NT2/D1 (cell line): ENCODE data around the gene KCNJ13.

Experiments
- DNase-seq: peaks from one replicate; pipeline ENCODE4 v3.0.0-alpha.2; 2011; ENCODE audit warnings: low read depth, low spot score
- H3K27me3 ChIP-seq: 2 replicates; pipeline ENCODE4 v1.6.0; 2011; ENCODE audit warnings: mild to moderate bottlenecking; ENCODE audit not compliant: insufficient read length, insufficient read depth
- H3K36me3 ChIP-seq: 2 replicates; pipeline ENCODE4 v1.6.1; 2011; ENCODE audit warnings: mild to moderate bottlenecking, low read length, mixed read lengths; ENCODE audit not compliant: insufficient read depth, insufficient read length
- H3K4me1 ChIP-seq: 2 replicates; pipeline ENCODE4 v1.5.1; 2011; ENCODE audit not compliant: insufficient read depth, insufficient read length
- H3K4me3 ChIP-seq: 2 replicates; pipeline ENCODE4 v1.5.1; 2011; ENCODE audit warnings: low read depth; ENCODE audit not compliant: insufficient read length
- H3K9ac ChIP-seq: 2 replicates; pipeline ENCODE4 v1.6.0; 2011; ENCODE audit warnings: low read depth; ENCODE audit not compliant: insufficient read length
- H3K9me3 ChIP-seq: 2 replicates; pipeline ENCODE4 v1.5.1; 2011; ENCODE audit warnings: mild to moderate bottlenecking, low read length; ENCODE audit not compliant: insufficient read depth
- SUZ12 ChIP-seq: IDR thresholded peaks from 2 replicates; pipeline ENCODE4 v1.6.1; 2011; ENCODE audit not compliant: insufficient read length, insufficient read depth; ENCODE audit errors: extremely low read depth
- YY1 ChIP-seq: IDR thresholded peaks from 2 replicates; pipeline ENCODE4 v1.6.1; 2011; ENCODE audit not compliant: insufficient read length, insufficient read depth
- ZNF274 ChIP-seq: IDR thresholded peaks from 2 replicates; pipeline ENCODE4 v1.6.1; 2011; ENCODE audit warnings: mild to moderate bottlenecking, low read depth, low read length

Gene KCNJ13

DNA sequence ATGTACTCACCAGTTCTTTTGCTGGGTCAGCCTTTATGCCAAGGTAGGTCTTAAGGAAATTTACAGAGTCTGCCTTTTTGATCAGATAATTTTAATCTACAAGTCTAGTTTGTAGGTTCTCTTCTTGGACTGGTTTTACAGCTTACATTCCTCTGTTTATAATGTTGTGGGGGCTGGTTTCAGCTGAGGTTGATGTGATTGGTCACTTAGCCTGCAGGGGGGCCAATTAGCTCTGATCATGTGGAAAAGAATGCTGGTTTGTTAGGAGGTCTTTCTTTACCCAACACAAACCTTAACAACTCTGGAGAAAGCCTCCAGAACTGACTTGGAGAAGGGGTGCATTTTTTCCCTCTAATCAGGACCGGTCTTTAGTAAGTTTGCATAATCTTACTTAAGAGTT is at the start of gene KCNJ13:
Gene KCNJ13 (minus strand): TSS at position 131 of the 400 bp plus-strand sequence. CDS start 5,203 bp downstream, outside the sequence.
- no peaks in the 10 kb centered on the region for H3K4me1 ChIP-seq
- TF ChIP-seq SUZ12 (no peak), YY1 (no peak), ZNF274 (no peak)
- no peak within 1 kb of the TSS for H3K4me3 ChIP-seq
- no peaks in the 10 kb centered on the region for H3K27me3 ChIP-seq
- H3K9me3 ChIP-seq: no peaks in the 10 kb centered on the region
- DNase-seq: no peak
- H3K36me3 ChIP-seq: peaks cover 28% of the 10 kb centered on the region
- no peak within 1 kb of the TSS for H3K9ac ChIP-seq

DNA sequence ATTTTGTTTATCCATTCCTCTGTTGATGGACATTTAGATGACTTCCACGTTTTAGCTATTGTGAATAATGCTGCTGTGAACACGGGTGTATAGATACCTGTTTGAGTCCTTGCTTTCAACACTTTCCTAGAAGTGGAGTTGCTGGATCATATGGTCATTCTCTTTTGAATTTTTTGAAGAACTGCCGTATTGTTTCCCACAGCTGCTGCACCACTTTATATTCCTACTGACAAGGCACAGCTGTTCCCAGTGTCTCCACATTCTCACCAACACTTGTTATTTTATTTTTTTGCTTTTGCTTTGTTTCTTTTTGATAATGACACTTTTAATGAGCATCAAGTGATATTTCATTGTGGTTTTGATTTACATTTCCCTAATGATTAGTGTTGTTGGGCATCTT is 41.4 kb upstream of the KCNJ13 start:
- no peak for TF ChIP-seq ZNF274
- TF ChIP-seq SUZ12: no peak
- TF ChIP-seq YY1: no peak
- Histone ChIP-seq H3K4me3 (no peak overlapping the region), H3K36me3 (peaks cover 84% of the 10 kb centered on the region), H3K27me3 (no peaks in the 10 kb centered on the region), H3K9ac (no peak overlapping the region), H3K4me1 (no peaks in the 10 kb centered on the region), H3K9me3 (no peaks in the 10 kb centered on the region)
- DNase-seq: no peak

DNA sequence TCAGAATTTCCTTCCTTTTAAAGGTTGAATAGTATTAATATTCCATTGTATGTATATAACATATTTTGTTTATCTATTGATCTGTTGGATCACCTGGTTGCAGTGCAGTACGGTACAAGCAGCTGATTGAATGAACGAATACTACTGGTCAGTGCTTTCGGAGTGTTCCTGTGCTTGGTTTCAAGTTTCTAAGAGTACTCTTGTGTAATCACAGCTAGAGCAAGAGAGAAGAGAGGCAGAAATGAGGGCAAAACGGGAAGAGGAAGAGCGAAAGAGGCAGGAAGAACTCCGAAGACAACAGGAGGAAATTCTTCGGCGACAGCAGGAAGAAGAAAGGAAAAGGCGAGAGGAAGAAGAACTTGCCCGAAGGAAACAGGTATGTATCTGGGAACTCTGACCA is 40.3 kb upstream of the KCNJ13 start:
- Histone ChIP-seq H3K36me3 (peaks cover 87% of the 10 kb centered on the region), H3K27me3 (no peaks in the 10 kb centered on the region), H3K9me3 (no peaks in the 10 kb centered on the region), H3K4me1 (no peaks in the 10 kb centered on the region), H3K9ac (no peak overlapping the region), H3K4me3 (no peak overlapping the region)
- TF ChIP-seq YY1: no peak
- no peak for TF ChIP-seq SUZ12
- TF ChIP-seq ZNF274: no peak
- no peak for DNase-seq

DNA sequence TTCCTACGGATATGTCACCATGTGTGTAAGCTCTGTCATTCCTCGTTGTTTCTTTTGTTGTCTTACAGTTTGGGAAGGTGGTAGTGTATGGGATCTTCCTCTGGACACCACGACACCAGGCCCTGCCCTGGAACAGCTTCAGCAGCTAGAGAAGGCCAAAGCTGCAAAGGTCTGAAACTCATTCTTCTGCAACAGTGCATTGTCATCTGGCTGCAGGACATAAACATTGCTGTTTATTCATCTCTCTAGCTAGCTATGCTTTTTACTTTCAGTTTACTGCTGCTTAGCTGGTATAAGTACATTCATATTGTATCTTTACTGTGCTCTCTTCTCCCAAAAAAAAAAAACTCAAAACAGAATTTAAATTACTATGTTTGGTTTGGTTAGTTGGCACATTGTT is 39.2 kb upstream of the KCNJ13 start:
- H3K9ac ChIP-seq: no peak overlapping the region
- H3K36me3 ChIP-seq: peaks cover 87% of the 10 kb centered on the region
- no peak for DNase-seq
- H3K27me3 ChIP-seq: no peaks in the 10 kb centered on the region
- no peaks in the 10 kb centered on the region for H3K9me3 ChIP-seq
- TF ChIP-seq SUZ12: no peak
- TF ChIP-seq ZNF274: no peak
- TF ChIP-seq YY1: no peak
- H3K4me1 ChIP-seq: no peaks in the 10 kb centered on the region
- H3K4me3 ChIP-seq: no peak overlapping the region

DNA sequence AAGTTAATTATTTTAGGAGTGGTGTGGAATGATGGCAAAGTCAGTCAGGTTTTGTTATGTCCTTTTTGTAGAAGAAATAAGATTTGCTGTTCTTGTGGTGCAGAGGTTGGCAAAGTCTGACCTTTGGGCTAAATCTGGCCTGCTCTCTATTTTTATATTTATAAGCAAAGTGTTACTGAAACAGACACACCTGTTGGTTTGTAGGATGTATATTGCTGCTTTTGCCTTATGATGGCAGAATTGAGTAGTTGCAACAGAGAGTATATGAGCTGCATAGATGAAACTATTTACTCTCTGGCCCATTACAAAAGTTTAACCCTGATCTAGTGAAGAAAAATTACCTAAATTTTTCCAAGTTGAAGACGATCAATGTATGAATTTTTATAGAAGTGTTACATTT is 34.1 kb upstream of the KCNJ13 start:
- Histone ChIP-seq H3K4me3 (no peak overlapping the region), H3K4me1 (no peaks in the 10 kb centered on the region), H3K27me3 (no peaks in the 10 kb centered on the region), H3K9me3 (no peaks in the 10 kb centered on the region), H3K36me3 (peaks cover 81% of the 10 kb centered on the region), H3K9ac (no peak overlapping the region)
- no peak for TF ChIP-seq ZNF274
- TF ChIP-seq SUZ12: no peak
- no peak for TF ChIP-seq YY1
- no peak for DNase-seq

DNA sequence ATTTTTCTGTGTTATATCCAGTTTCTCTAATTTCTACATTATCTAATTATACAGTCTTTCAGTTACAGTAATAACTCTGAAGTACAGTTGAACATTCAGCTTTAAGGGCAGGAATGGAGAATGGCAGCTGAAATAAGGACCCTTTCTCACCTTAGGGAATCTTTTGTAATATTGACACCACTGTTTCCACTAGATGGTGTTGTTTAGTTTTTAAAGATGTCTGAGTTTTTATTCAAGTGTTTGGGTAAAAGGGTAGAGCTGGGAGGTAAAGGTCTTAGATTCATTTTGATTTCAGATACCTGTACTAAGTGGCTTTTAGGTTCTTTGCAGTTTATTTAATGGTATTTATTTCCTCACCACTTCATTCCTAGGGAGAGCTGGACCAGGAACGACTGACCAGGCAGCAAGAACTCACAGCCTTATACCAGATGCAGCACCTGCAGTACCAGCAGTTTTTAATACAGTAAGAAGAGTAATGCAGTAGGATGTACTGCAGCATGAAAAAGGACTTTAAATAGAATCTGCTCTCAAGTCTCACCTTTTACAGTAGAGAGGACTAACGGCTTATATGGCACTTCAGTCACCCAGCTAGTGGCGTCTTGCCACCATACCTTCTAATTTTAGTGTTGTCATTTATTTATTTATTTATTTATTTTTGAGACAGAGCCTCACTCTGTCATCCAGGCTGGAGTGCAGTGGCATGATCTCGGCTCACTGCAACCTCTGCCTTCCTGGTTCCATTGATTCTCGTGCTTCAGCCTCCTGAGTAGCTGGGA is 33.2 kb upstream of the KCNJ13 start:
- Histone ChIP-seq H3K27me3 (no peaks in the 10 kb centered on the region), H3K4me3 (no peak overlapping the region), H3K36me3 (peaks cover 74% of the 10 kb centered on the region), H3K9me3 (no peaks in the 10 kb centered on the region), H3K4me1 (no peaks in the 10 kb centered on the region), H3K9ac (no peak overlapping the region)
- TF ChIP-seq YY1: no peak
- no peak for TF ChIP-seq ZNF274
- no peak for TF ChIP-seq SUZ12
- DNase-seq: no peak

DNA sequence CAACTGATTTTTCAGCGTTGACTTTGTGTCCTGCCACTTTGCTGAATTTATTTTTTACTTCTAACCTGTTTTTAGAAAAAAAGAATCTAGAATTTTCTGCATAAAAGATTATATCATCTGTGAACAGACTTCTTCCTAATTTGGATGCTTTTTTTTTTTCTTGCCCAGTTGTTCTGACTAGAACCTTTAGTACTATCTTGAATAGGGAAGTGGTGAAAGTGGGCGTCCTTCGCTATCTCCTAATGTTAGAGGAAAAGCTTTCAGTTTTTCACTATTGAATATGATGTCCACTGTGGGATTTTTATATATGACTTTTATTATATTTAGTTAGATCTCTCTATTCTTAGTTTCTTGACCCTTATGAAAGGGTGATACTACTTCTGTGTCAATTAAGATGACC is 25.7 kb upstream of the KCNJ13 start:
- Histone ChIP-seq H3K4me1 (no peaks in the 10 kb centered on the region), H3K9ac (no peak overlapping the region), H3K4me3 (no peak overlapping the region), H3K36me3 (peaks cover 39% of the 10 kb centered on the region), H3K27me3 (no peaks in the 10 kb centered on the region), H3K9me3 (0 out of 2 replicates have a peak, but pooled peaks cover 4% of the 10 kb centered on the region)
- TF ChIP-seq SUZ12 (no peak), YY1 (no peak), ZNF274 (no peak)
- no peak for DNase-seq

DNA sequence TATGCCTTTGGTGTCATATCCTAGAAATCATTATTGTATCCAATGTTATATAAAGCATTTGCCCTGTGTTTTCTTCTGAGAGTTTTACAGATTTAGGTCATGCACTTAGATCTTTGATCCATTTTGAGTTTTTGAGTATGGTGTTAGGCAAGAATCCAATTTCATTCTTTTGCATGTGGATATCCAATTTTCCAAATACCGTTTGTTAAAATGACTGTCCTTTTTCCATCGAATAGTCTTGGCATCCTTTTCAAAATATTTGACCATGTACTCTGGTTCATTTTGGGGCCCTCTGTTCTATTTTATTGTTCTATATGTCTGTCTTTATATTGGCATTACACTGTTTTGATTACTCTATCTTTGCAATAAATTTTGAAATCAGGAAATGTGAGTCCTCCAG is 23.8 kb upstream of the KCNJ13 start:
- H3K36me3 ChIP-seq: peaks cover 44% of the 10 kb centered on the region

More for the DNA sequence above, 23.8 kb upstream of the KCNJ13 start:
- 0 out of 2 replicates have a peak, but pooled peaks cover 4% of the 10 kb centered on the region for H3K9me3 ChIP-seq
- DNase-seq: no peak
- no peaks in the 10 kb centered on the region for H3K27me3 ChIP-seq
- no peak overlapping the region for H3K9ac ChIP-seq
- H3K4me3 ChIP-seq: no peak overlapping the region
- H3K4me1 ChIP-seq: no peaks in the 10 kb centered on the region
- TF ChIP-seq ZNF274 (no peak), SUZ12 (no peak), YY1 (no peak)
